Measurements from ENCODE around the gene DUSP5.

The DUSP5 gene

DNA sequence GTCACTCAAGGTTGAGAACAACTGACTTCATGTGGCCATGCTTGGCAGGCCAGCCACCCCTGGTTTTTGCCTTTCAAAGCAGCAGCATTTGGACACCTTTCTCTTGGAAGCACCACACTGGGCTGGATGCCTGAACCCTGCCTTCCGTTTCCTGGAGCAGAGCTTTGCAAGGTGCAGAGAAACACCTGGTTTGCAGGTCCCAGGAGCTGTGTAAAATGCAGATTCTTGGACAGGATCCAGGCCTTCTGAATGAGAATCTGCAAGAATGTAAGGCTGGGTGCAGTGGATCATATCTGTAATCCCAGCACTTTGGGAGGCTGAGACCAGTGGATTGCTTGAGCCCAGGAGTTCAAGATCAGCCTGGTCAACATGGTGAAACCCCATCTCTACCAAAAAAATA is 18.0 kb upstream of the DUSP5 start:
- DNase-seq: no peak

DNA sequence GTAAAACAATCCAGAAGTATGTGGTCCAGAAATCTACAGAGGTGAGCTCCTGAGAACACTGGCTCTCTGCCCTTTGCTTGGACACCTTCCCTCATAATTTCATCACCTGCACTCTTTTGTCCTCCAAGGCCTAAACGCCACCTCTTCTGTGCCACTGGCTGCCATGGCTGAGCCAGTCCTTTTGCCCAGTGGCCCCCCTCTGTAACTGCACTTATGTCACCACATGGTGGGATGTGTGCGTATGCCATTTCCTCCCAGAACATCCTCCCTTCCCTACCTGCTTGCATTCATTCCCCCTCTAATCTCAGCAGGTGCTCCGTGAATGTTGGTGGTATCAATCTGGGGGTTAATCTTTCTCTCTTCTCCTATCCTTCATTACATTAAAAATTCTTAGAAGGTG is 17.3 kb upstream of the DUSP5 start:
- DNase-seq: no peak

DNA sequence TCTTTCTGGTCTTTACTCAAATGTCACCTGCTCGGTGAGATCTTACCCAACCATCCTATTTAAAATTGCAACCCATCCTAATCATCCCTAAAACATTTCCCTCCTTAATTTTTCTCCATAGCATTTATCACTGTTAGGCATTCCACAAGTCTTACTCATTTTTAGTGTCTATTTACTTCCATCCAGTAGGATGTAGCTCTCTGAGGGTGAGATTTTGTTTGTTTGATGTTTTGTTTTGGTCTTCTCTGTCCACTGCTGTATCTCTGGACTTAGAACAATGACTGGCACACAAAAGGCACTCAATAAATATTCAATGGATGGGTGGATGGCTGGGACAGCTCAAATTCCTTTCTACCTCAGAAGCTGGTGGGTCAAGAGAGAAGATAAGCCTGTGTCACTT is 15.8 kb upstream of the DUSP5 start:
- DNase-seq: no peak

DNA sequence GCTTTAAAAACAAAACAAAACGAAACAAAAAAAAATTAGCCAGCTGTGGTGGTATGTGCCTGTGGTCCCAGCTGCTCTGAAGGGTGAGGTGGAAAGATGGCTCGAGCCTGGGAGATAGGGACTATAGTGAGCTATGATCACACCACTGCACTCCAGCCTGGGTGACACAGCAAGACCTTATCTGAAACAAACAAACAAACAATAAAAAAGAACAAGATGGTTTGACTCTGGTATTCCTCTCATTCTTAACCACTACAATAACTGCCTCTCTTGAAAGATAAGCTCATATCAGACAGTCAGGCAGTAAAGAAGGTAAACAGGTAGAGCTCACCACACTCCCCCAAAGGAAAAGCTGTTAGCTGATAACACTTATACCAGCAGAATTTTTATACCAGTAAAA is 14.1 kb upstream of the DUSP5 start:
- DNase-seq: no peak

DNA sequence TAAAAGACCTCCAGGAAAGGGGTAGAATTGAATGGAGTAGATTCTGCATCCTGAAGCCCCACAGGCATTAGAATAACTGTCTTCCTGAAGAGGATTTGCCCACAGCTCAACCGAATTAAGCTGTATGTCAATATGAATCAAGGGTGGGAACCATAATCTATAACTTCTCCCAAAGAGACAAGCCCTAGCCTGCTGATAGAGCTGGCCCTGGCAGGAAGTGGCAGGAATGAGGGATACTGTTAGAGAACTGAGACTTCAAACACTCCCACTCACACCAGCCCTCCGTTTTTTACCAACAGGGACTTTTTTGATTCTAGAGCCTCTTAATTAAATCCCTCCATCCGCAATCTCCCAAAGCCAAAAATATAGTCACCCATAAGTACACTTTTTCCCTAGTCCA is 12.2 kb upstream of the DUSP5 start:
- DNase-seq: no peak

DNA sequence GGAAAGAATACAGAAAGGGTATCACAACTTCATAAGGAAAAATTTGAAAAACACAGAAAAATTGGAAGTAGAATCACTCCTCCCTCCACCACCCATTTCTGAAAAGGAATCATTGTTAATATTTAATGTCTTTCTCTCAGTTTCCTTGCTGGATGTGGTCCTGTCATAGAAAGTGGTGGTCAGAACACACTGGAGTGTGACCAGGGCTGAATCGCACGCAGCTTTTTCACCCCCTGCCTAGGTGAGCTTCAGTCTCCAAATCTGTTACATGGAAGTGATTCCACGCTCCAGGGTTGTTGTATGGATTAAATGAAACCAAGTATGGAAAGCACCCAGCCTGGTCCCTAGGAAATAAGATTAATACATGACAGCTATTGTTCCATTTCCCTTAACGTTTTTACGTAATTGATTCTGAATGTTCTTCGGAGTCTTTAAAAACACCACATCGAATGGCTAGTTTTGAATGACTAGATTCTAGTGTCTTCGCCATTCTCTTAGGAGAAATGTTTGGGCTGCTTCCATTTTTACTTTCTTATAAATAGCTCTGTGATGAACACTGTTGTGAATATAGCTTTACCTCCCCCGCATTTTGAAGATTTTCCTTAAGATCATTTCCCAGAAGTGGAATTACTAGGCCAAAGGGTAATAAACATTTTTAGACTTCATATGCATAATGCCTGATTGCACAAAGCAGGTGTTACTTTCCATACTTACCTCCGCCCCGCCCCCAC is 10.9 kb upstream of the DUSP5 start:
- DNase-seq: no peak

DNA sequence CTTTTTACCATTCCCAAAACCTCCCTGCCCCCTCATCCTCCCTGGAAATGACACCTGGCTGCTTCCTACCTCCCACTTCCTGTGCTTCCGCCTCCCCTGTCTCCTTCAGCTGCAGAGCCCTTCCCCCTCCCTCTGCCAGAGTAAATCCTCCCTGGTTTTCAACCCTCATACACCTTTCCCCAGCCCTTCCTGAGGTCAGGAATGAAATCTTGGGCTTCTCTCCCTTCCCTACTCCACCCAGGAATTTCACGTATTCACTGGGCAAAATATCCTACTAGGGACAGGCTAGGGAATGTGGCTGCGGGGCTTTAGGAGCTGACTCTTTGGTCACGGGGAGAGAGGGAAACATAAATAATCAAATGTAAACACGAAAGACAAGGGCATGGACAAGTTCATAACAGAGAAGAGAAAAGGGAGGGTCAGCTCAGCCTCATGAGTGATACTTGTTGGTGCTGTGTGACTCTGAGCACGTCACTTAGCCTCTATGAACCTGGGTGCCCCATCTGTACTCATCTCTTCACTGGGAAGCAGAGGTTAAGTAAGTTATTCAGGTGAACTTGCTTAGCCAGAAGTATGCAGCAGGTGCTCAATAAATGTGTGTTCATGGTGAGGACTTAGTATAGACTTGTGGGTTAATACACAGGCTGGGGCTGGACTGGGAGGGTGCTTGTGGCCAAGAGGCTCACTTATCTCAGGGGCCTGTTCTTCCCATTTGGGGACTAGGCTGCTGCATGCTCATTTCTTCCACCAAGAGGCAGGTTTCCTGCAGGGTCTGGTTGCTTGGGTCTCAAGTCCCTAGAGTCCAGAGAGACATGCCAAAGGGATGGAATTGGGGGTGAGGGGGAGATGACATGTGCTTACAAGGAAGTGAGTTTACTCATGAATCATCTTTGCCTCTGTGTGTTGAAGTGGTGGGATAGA is 10.0 kb upstream of the DUSP5 start:
- peak in 7 of 56 donors; percentile 2 to 40 (median 13) for DNase-seq

DNA sequence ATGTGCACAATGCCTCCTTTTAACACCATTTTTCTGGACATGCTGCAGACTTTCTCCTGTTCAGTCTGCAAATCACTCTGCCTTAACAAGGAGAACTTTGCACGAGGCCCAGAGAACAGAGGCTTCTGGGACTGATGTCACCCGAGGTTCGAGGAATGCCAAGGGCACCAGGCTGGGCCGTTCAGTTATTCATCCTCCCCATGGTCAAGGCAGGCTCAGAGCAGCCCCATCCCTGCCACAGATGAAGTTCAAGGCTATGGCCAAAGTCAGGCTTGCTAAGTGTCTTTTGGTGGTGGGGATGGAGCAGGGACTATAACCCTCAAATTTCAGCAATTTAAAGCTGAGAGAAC is 9.4 kb upstream of the DUSP5 start:
- DNase-seq: no peak

DNA sequence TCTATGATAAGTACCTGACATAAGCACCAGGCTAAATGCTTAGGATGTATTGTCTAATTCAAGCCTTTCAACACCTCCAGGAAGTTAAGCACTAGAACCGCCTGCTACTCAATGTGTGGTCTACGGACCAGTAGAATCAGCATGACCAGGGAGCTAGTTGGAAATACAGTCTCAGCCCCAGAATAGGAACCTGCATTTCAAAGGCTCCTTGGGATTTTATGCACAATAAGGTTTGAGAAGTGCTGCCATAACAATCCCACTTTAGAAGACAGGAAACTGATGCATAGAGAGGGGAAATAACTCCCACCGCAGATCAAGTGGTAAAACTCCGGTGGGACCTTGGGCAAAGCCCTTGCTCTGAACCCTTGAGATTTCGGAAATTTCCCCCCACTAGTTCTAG is 8.8 kb upstream of the DUSP5 start:
- no peak for DNase-seq

DNA sequence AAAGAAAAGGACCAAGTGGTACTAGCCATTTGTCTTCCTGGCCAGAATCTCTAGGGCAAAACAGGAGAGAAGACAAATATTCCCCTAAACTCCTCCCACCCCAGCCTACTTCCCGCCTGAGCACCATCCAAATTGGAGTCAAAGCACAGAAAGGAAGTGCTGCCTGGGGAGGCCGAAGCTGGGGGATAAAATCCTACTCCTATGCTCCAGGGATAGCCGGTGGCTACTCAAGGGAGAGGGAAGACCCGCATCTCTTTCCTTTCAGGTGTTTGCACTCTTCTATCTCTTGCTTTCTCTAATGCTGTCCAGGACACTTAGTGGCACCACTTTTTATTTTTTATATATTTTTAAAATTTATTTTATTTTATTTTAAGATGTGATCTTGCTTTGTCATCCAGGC is 7.1 kb upstream of the DUSP5 start:
- DNase-seq: no peak

DNA sequence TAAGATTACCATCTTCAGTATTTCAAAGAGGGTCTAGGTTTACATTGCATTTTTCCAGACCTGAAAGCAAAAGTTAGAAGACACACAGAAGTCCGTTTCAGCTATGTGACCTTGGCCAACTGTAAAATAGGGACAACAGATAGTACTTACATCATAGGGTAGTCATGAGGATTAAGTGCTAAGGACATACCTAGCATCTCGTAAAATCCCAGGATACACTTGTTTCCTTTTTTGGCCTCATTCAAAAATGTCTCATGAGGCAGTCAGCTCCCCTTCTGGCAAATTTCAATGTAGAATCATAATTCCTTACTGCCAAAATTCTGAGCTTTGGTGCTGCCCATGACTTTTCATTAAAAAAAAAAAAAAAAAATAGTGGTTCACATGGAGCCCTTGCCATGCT is 6.4 kb upstream of the DUSP5 start:
- no peak for DNase-seq

DNA sequence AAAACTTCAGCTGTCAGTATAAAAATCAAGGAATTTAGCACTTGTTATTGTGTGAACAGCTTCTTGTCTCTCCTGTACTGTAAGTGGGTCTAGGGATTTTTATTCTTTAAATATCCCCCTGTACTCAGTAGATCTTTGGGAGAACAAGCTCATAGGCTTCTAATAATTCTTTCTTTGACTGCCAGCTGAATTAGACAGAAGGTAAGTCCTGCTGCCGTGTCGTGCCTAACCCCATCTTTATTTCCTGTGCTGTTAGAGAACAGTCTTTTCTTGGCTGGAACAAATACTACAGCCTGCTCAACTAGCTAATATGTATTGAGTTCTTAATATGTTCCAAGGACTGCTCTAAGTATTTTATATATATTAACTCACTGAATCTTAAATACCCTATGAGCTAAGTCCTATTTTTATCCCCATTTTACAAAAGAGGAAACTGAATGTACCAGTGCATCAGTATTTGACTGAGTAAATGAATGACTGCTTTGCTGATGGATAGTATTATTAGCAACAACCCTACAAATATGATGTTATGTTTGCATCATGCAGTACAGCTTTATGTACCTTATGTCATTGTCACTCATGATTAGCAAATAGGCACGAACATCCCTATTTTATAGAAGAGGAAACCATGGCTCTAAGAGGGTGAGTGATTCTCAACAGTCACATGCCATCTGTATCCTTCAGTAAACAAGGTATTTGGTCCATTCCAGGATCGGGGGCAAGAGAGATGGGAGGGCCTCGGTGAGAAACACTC is 5.5 kb upstream of the DUSP5 start:
- DNase-seq: no peak

DNA sequence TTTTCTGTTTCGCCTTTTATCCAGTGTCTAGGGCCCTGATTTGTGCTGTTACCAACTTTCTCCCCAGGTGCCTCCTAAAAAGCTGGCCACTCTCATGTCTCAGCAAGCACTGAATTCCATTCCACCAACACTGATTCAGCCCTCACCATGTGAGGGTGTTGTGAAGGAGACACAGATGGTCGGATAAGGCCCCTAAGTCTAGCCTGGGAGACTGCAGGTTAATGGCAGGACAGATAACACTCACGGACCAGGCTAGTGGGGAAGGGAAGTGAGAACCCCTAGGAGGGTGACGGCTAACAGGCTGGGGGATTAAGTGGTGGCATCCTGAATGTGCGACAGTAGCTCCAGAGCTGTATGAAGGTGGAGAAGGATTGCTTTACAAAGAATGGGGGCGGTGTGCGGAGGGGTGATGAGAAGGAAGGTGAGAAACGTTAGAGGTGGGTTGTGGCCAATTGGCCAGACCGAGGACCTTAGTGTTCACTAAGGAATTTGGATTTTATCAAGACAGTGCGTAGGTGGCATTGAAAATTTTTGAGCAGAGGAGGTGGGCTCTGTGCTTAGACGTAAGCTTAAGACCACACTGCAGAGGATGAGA is 3.8 kb upstream of the DUSP5 start:
- DNase-seq: no peak

DNA sequence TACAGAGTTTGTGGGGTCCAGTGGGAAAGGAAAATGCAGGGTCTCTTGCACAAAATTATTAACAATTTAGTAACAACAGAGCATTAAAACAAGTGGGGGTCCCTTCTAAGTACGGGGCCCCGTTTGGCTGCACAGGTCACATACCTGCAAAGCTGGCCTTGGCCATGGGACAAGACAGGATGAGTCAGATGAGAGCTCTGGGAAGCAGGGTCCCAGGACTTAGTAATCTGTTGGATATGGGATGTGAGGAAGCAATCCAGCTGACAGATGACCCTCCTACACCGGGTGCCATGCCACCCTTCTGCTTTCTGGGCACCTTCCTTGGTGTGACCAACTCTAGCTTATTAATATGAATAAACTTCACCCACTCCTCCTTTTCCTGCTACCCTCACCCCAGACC is 3.2 kb upstream of the DUSP5 start:
- DNase-seq: no peak

DNA sequence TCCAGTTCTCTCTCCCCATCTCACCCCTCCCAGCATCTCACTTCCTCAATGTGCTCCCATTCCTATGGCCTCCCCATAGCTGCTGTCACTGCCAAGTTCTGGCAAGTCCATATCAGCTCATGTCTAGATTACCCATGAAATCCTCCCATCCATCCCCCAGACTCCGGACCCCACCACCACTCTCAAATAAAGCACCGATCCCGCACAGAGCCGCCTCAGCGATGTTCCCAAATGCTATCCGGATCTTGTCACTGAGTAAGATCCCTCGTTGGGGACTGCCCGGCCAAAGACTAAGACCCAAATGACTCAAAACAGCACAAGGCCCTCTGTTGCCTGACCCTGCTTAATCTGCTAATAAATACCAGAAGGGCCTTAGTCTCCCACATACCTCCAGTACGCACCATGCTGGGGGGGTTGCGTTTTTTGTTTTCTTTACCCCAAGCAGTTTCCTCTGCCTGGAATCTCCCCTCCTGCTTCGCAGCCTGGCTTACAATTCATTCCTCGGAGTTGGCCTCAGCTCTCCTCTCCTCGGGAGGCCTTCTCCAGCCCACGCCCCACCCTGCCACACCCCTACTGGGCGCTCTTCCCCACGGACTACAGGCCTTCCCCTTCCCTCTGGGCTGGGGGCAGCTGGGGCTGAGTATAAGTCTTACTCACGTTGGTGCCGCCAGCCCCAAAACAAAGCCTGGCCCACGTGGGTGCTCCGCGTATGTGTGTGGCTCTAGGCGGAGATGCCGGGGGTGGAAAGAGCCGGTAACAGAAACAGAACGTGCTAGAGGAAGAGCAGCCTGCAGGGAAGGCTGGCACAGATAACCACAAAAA is 1.8 kb upstream of the DUSP5 start:
- DNase-seq: peak in 22 of 56 donors; percentile 6 to 67 (median 32)

DNA sequence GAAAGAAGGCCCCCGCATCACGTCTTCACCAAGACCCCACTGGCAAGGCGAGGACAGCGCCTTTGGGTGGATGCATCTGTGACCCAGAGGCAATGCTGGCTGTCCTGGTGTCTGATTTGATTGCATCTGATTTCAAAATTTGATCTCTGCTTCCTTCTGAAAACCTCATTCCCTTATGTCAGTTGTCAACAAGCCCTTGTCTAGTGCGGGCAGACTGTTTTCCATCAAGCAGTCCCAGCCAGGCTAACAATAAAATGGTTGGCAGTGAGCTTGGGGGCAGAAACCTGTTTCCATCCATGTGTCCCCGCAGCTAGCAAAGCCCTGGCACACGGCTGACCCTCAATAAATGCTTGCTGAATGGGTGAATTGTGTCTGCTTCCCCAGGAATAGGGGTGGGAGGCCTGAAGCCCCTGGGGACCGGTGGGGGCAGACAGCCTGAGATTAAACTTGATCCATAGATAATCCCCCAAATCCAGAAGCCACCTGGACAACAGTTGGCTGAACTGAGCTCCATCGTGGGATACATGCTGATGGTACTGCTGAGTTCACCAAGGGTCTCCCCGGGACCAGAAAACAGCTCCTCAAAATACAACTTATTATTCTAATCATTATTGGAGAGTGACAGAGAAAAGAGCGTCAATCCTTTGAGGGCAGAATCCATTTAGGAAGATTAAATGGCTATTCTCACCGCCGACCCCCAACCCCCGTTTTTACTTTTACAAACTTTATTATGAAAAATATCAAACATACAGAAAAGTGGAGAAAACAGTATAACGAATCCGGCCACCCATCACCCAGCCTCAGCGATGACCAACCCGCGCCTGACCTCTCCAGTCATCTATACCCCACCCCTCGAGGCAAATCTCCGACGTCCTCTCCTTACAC is 912 bp upstream of the DUSP5 start:
- peak in 4 of 56 donors; percentile 14 to 36 (median 24) for DNase-seq

DNA sequence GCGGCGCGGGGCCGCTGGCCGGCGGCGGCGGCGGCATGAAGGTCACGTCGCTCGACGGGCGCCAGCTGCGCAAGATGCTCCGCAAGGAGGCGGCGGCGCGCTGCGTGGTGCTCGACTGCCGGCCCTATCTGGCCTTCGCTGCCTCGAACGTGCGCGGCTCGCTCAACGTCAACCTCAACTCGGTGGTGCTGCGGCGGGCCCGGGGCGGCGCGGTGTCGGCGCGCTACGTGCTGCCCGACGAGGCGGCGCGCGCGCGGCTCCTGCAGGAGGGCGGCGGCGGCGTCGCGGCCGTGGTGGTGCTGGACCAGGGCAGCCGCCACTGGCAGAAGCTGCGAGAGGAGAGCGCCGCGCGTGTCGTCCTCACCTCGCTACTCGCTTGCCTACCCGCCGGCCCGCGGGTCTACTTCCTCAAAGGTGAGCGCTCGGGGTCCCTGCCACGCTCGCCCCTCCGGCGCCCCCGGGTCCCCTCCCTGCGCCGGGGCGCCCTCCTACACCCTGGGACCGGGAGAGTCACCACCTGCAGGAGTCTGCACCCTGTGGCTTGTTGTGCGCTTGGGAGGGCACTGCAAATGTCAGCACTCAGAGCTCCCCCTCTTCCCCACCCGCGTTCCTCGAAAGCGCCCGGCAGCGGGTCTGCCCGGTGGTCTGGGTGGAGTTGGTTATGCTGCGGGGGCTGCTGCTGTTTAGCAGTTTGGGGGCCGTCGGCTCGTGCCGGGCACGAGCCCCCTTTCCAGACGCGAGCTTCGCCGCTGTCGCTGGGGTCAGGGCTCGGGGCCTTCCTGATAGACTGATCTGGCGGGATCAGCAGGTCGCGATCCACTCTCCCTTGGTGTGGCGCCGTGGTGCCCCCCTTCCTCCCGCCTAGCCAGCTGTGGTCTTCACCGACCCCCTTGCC is 627 bp downstream of the DUSP5 start:
- peak in 16 of 56 donors; percentile 28 to 66 (median 39) for DNase-seq

DNA sequence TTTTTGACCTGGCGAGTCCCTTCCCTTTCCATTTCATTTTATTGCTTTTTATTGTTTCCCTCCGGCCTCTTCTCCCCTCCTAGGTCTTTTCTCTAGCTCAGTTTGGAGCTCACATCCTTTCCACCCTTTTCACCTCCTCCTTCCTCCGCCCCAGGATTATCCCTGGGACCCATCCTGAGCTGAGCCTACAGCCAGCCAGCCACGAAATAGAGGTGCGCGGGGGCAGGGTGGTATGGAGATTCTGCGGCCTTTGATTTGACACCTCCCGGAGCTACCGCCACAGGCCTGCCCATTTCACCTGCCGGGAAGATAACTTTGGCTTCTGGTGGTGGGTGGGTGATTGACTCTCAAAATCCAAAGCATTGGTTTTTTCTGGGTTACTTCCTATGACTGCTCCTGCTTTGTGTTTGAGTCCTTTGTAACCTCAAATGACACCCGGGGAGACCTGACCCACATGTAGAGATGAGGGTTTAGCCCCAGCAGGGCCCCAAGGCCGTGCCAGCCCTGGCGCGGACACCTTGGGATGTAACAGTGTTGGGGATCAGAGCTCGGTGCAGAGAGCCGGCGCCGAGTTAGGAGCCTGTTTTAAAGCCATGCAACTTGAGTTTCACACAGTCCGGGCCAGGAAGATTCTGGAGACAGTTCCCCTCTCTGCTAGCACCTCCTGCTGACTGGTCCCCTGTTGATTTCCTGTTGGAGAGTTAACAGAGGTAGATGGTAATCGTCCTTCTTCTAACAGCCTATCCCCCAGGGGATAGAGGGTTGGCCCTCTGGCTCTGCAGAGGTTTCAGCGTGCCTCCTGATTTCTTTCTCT is 1.5 kb downstream of the DUSP5 start:
- DNase-seq: peak in 14 of 56 donors; percentile 2 to 50 (median 20)

Data from nucleus accumbens (tissue), 56 donors.